NCI-H146 treated with DMSO at 0.1 percent for 48 hours (cell line): ENCODE results near the gene IGSF6.
"Not testable (repeated sequence)": the region's sequence is repeated elsewhere in the genome, so short reads cannot be mapped to it uniquely, and the experiment has no call there.

Source experiments
- DNase-seq: peaks from one replicate; lab custom pipeline; 2025; ENCODE audit not compliant: unreplicated experiment; lab: John Stamatoyannopoulos, UW

IGSF6 gene

DNA sequence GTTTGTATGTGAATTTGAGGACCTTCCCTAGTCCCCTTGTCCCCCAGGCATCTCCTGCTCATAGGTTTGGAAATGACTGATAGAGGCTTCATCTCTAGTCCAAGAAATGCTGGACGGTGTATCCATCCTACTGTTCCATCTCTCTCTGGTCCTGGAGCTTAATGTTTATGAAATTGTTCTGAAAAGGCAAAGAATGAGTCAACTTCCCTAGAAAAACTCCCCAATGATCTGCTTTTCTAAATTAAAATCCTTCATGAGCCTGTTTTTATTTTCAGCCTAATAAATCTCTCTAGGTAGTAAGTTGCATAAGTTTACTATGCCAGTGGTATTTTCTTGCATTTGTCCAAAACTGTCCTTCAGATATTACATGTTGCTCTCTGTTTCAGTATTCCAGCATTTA is 2.1 kb upstream of the IGSF6 start:
- DNase-seq: no peak

- no peak for DNase-seq
These were observed 1.2 kb upstream of the IGSF6 start for GRCh38 chr16:21653571-21653970.

- DNase-seq: no peak
These were observed 893 bp downstream of the IGSF6 start for GRCh38 chr16:21651515-21651914.

DNA sequence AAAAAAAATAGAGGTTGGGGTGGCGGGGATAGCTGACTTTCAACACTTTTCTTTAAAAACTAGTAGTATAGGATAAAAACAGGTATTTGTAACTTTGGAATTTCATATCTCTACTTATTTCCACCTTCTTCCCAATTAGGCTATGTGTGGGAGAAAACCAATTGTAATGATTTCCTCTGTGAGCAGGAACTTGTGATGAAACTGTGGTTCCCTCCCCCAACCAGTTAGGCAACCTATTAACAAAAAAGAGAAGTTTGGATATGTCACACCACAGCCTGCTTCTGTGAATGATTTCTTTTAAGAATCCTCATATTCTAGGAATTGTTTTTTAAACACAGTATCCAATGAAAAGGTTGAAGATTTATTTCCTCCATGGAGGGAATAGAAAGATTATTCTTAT is 1.9 kb downstream of the IGSF6 start:
- DNase-seq: no peak

DNA sequence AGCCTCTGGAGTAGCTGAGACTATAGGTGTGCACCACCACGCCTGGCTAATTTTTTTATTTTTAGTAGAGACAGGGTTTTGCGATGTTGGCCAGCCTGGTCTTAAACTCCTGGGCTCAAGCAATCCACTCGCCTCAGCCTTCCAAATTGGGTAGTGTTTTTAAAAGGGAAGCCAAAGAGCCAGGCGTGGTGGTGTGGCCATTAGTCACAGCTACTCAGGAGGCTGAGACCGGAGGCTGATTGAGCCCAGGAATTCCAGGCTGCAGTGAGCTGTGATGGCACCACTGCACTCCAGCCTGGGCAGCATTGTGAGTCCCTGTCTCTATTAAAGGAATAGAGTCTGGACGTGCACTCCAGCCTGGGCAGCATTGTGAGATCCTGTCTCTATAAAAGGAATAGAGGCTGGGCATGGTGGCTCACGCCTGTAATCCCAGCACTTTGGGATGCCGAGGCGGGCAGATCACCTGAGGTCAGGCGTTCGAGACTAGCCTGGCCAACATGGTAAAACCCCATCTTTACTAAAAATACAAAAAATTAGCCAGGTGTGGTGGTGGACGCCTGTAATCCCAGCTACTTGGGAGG is 2.5 kb downstream of the IGSF6 start:
- not testable (repeated sequence) for DNase-seq

GRCh38 chr16:21647562-21648164 is 4.7 kb downstream of the IGSF6 start:
- no peak for DNase-seq

- DNase-seq: no peak
These were observed 5.5 kb downstream of the IGSF6 start for GRCh38 chr16:21646721-21647561.

- no peak for DNase-seq
These were observed 6.3 kb downstream of the IGSF6 start for GRCh38 chr16:21646091-21646490.

- no peak for DNase-seq
These were observed 7.1 kb downstream of the IGSF6 start for GRCh38 chr16:21645261-21645721.

DNA sequence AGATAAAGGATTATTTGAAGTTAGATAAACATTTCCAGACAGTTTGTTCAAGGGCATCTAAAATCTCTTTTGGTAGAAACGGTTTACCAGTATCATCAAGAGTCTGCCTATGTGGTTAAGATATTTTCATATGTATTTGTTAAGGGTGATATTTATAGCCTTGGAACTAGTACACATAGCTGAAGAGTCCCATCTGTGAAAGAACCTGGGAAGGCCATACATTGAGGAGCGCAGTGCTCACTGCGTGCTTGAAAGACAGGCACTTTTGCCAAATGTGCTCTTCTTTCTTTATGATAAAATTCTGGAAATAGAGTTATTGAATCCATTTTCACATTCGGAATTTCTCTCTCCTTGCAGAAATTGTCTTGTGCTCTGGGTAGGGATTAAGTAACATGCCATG is 7.7 kb downstream of the IGSF6 start:
- no peak for DNase-seq

GRCh38 chr16:21643785-21644184 is 8.6 kb downstream of the IGSF6 start:
- no peak for DNase-seq

DNA sequence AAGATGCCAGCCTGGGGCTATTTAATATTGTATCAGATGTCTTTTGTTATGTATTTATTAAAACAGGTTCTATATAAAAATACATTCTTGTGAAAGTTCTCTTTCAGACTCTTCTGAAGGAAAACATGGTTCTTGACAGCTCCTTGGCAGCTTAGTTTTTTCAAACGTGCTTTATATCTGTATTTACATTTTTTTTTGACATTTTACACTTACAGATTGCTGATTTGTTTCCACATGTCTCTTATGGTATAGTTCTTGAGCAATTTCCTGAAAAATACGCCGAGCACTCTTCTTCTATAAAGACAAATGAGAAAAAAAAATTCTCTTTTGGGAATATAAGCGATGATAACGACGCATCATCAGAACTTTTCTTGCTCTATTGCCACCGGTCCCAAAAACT is 9.5 kb downstream of the IGSF6 start:
- no peak for DNase-seq

DNA sequence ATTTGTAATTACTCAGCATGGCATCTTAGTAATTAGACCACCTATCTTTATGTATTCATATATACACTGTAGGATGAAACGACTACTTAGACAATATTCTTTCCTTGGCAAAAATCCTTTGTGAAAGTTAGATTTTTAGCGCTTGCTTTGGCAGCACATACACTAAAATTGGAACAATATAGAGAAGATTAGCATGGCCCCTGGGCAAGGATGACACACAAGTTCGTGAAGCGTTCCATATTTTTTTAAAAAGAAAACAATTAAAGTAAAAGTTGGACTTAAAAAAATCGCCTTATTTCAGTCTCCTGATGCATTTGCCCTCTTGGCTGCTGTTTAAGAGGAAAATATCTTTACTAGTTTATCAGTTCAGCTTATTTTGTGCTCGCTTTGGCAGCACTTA is 10.5 kb downstream of the IGSF6 start:
- DNase-seq: no peak

GRCh38 chr16:21639493-21639892 is 12.9 kb downstream of the IGSF6 start:
- no peak for DNase-seq

- no peak for DNase-seq
These were observed 13.8 kb downstream of the IGSF6 start for GRCh38 chr16:21638573-21638975.

DNA sequence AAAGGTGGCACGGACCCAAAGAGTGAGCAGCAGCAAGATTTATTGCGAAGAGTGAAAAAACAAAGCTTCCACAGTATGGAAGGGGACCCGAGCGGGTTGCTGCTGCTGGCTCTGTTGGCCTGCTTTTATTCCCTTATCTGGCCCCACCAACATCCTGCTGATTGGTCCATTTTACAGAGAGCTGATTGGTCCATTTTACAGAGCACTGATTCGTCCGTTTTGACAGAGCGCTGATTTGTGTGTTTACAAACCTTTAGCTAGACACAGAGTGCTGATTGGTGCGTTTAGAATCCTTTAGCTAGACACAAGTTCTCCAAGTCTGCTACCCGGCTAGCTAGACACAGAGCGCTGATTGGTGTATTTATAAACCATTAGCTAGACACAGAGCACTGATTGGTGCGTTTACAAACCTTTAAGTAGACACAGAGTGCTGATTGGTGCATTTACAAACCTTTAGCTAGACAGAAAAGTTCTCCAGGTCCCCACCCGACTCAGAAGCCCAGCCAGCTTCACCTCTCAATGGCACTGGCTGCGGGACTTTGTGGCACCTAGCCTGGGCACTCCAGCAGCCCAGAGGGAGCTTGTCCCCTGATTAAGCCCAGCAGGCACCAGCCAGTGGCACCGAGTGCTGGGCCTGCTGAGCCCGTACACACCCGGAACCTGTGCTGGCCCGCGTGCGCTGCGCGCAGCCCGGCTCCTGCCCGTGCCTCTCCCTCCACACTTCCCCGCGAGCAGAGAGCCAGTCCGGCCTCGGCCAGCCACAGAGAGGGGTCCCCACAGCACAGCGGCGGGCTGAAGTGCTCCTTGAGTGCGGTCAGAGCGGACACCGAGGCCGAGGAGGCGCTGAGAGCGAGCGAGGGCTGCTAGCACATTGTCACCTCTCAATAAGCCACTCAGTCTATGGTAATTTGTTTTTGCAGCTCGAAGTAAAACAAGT is 15.1 kb downstream of the IGSF6 start:
- DNase-seq: no peak

DNA sequence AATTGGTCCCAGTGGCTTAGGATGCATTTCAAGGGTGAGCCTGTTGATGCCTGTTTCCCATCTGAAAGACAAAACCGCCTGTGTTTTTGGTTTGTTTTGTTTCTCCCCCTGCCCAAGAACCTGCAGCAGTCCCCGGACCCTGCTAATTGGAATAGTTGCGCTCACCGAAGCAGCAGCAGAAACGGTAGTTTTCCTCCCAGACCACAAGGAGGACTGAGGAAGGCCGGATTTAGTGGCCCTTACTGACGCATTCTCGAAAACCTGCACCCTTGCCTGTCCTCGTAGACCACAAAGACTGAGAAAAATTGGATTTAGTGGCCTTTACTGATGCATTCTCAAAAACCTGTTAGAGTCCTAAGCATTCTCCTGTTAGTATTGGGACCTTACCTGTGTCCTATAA is 16.7 kb downstream of the IGSF6 start:
- DNase-seq: not testable (repeated sequence)

GRCh38 chr16:21634216-21634615 is 18.2 kb downstream of the IGSF6 start:
- no peak for DNase-seq

DNA sequence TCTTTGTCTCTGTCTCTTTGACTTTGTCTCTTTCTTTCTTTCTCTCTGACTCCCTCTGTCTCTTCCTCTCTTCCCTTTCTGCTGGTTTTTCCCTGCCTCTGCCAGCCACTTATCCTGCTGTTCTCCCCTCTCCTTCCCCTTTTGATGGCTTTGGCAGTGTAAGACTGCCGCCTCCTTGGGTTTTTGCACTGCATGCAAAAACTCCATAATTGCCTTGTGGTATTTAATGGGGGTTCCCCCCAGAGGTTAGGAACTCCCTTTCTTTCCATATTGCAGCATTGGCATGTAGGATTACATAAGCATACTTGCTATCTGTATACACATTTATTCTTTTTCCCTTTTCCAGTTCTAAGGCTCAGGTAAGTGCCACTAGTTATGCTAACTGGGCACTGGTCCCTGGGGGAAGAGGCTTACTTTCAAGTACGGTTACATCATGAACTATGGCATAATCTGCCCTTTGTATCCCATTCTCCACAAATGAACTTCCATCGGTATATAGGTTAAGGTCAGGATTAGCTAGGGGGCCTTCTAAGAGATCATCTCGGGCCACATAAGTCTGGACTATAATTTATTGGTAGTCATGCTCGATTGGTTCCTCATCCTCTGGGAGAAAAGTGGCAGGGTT is 20.3 kb downstream of the IGSF6 start:
- not testable (repeated sequence) for DNase-seq

DNA sequence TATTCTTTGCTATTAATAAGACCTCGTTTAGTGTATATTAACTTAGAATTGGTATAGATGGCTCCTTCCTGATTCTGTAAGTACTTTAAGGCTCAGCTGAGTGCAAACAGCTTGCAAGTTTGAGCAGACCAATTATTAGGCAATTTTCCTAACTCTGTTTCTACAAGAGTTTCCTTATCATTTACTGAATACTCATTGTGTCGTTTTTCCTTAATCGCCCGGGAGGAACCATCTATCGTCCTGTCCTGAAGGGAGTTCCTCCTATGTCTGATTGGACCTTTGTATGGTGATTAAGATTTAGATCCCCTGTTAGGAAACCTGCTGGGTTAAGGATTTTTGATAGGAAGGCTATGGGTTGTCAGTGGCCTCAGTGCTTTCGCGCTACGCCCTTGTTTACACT is 21.0 kb downstream of the IGSF6 start:
- DNase-seq: not testable (repeated sequence)

DNA sequence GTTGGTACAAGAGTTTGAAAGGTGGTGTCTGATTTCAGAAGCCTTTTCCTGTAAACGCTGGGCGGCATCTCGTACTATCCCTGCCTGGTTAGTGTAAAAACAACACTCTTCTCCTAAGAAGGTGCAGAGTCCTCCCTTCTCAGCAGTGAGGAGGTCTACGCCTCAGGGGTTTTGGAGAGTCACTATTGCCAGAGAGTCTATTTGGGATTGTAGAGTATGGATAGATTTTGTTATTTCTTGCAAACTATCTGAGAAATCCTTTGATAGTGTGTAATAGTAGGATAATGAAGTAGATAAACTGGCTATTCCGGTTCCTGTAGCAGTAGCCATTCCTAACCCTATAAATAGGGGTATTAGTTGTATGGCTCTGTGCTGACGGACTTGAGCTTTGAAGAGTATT is 21.5 kb downstream of the IGSF6 start:
- not testable (repeated sequence) for DNase-seq
